ENCODE data around the gene KRT82.
"Not testable (repeated sequence)": the region's sequence is repeated elsewhere in the genome, so short reads cannot be mapped to it uniquely, and the experiment has no call there.

The KRT82 gene

GRCh38 chr12:52405922-52406385 is at the start of gene KRT82:
Gene KRT82, minus strand, starts transcription at chr12:52406335. Its CDS starts 58 bp downstream, at chr12:52406277.
- no peak for DNase-seq

GRCh38 chr12:52455821-52456220 is 49.7 kb upstream of the KRT82 start:
- no peak for DNase-seq

- DNase-seq, result no peak
Measured at GRCh38 chr12:52454411-52455201, 48.5 kb upstream of the KRT82 start.

GRCh38 chr12:52452101-52452500 is 46.0 kb upstream of the KRT82 start, which contains the start of gene KRT6B:
Gene KRT6B, minus strand, starts transcription at chr12:52452146. Its CDS starts 68 bp downstream, at chr12:52452078.
- no peak for DNase-seq

- DNase-seq, result no peak
Measured at GRCh38 chr12:52448228-52448627, 42.1 kb upstream of the KRT82 start.

GRCh38 chr12:52447196-52447595 is 41.1 kb upstream of the KRT82 start:
- DNase-seq, result not testable (repeated sequence)

- DNase-seq, result no peak
Measured at GRCh38 chr12:52446367-52447045, 40.4 kb upstream of the KRT82 start.

- DNase-seq, result no peak
Measured at GRCh38 chr12:52445876-52446275, 39.7 kb upstream of the KRT82 start.

GRCh38 chr12:52444647-52445595 is 38.8 kb upstream of the KRT82 start:
- DNase-seq, result no peak

- no peak for DNase-seq
Measured at GRCh38 chr12:52443966-52444365, 37.8 kb upstream of the KRT82 start.

GRCh38 chr12:52442600-52443061 is 36.5 kb upstream of the KRT82 start:
- DNase-seq, result no peak

- no peak for DNase-seq
Measured at GRCh38 chr12:52441320-52441911, 35.3 kb upstream of the KRT82 start.

- DNase-seq, result no peak
Measured at GRCh38 chr12:52440821-52441319, 34.7 kb upstream of the KRT82 start.

GRCh38 chr12:52439845-52440244 is 33.7 kb upstream of the KRT82 start:
- DNase-seq, result no peak

GRCh38 chr12:52439420-52439819 is 33.3 kb upstream of the KRT82 start:
- no peak for DNase-seq

- no peak for DNase-seq
Measured at GRCh38 chr12:52438305-52439301, 32.5 kb upstream of the KRT82 start.

GRCh38 chr12:52437508-52437907 is 31.4 kb upstream of the KRT82 start:
- no peak for DNase-seq

- DNase-seq, result no peak
Measured at GRCh38 chr12:52436828-52437474, 30.8 kb upstream of the KRT82 start.

- no peak for DNase-seq
Measured at GRCh38 chr12:52436000-52436827, 30.1 kb upstream of the KRT82 start.

GRCh38 chr12:52435659-52435999 is 29.5 kb upstream of the KRT82 start:
- no peak for DNase-seq
